Adrenal gland (tissue), 12 donors: ENCODE results near the gene FBXO8. TPM values are rescaled to one million over a fixed set of nuclear protein-coding genes. Genes with fewer than 3 reads are reported as not detected.

ENCODE experiments used
- polyA plus RNA-seq, 3 donors: library from polyadenylated mRNA; stranded (reverse); fragments of 200-250 nt in 2 of 3; fragments of 350-450 nt in 1 of 3; fragmentation: Illumina TruSeq in 1 of 3; extraction: RNeasy Lipid Tissue Mini Kit (QIAGEN cat#74804) in 1 of 3; gene quantifications; one replicate each; pipeline ENCODE4 v1.2.3, GENCODE V29; 2013 to 2014
- total RNA-seq, 9 donors: library from RNA; depleted of rRNA in 4 of 9; stranded (reverse); fragments of >200 nt in 4 of 9; fragments of 120-200 nt in 1 of 9; fragmentation: NEBNext Ultra II Directional in 1 of 9; extraction: Animal tissue kit (Norgen Biotek cat#: 25700) in 1 of 9; gene quantifications; one replicate each; pipeline versions ENCODE4 v1.1.0 to v1.2.4, GENCODE V29; 2013 to 2023
- donor health status: healthy with polysubstance abuse.
- donor health status: Bipolar disorder and iron deficiency.
- donor health status: DM: yes; HTN: yes; CAD: no.
- donor health status: DM: no; HTN: no; CAD: no.
- donor health status: DM: no; HTN: no; CAD: no.
- donor health status: DM: yes; HTN: yes; CAD: no.

FBXO8 gene
- total and polyA plus RNA-seq, 12 donors: 17.9 to 60.9 (median 37.5) TPM

Other genes starting within 250 kb of the FBXO8 start
- 10 to 100 TPM in 7 of 9 donors, 1 to 10 TPM in 2; 5.8 to 22.5 (median 18.3) TPM for gene CEP44, start 244 bp upstream of the FBXO8 start, total RNA-seq
- 10 to 100 TPM in 1 of 3 donors, 1 to 10 TPM in 2; 7.0 to 12.1 (median 9.4) TPM for gene CEP44, start 244 bp upstream of the FBXO8 start, polyA plus RNA-seq
- 100 to 1,000 TPM in 1 of 9 donors, 10 to 100 TPM in 5, 1 to 10 TPM in 3; 3.6 to 443 (median 20.5) TPM for gene HPGD, start 238.8 kb upstream of the FBXO8 start, total RNA-seq
- 10 to 100 TPM; 12.0 to 17.9 (median 14.7) TPM for gene HPGD, start 238.8 kb upstream of the FBXO8 start, polyA plus RNA-seq